ENCODE data around the gene PCBP3. TPM values are rescaled to one million over a fixed set of nuclear protein-coding genes. Genes with fewer than 3 reads are reported as not detected.

The PCBP3 gene
- polyA plus RNA-seq, 1 donor (not counting 4 experiments of a cell fraction or from before 2014, with no cell fraction given) = 0.25 TPM

DNA sequence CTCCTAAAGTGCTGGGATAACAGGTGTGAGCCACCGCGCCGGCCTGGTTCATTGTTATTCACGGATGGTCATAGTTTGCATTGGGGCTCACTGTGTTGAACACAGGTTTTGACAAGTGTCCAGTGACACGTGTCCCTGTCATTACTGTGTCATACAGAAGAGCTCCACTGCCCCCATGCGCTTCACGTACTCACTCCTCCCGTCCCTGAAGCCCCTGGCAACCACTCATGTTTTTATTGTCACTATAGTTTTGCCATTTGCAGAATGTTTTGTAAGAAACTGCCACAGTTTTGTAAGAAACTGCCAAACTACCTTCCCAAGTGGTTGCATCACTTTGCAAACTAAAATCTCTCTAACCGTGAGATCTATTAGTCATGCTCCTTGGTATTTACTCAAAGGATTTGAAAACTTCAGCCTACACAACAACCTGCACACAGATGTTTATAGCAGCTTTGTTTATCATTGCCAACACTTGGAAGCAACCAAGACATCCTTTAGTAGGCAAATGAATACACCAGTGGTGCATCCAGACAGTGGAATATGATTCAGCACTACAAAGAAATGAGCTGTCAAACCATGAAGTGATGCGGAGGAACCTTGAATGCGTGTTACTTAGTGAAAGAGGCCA, 174.9 kb downstream of the PCBP3 start:
- DNase-seq (ENCODE audit: low read depth, low spot score) (no peak), FAIRE-seq (peak; percentile 58)
- H3K4me1 ChIP-seq (ENCODE audit: control insufficient read depth, extremely low read depth, insufficient read depth, low read length) = peaks cover 21% of the 10 kb centered on the region
- H3K4me3 ChIP-seq (ENCODE audit: control insufficient read depth in 2 of 3, extremely low read depth in 1 of 3, insufficient read depth in 2 of 3, low read depth in 1 of 3, low read length in 3 of 3) = no peak overlapping the region
- no peaks in the 10 kb centered on the region for H3K79me2 ChIP-seq (ENCODE audit: control insufficient read depth, insufficient read depth, low read length)
- peaks cover 9% of the 10 kb centered on the region for H3K27me3 ChIP-seq (ENCODE audit: control insufficient read depth, extremely low read depth, insufficient read depth, low read length)
- H3K9ac ChIP-seq (ENCODE audit: control insufficient read depth, extremely low read depth, insufficient read depth, low read length) = no peak overlapping the region
- no peak overlapping the region for H3K27ac ChIP-seq (ENCODE audit: control insufficient read depth, insufficient read depth, low read length)
- TF ChIP-seq, protein P1, sequence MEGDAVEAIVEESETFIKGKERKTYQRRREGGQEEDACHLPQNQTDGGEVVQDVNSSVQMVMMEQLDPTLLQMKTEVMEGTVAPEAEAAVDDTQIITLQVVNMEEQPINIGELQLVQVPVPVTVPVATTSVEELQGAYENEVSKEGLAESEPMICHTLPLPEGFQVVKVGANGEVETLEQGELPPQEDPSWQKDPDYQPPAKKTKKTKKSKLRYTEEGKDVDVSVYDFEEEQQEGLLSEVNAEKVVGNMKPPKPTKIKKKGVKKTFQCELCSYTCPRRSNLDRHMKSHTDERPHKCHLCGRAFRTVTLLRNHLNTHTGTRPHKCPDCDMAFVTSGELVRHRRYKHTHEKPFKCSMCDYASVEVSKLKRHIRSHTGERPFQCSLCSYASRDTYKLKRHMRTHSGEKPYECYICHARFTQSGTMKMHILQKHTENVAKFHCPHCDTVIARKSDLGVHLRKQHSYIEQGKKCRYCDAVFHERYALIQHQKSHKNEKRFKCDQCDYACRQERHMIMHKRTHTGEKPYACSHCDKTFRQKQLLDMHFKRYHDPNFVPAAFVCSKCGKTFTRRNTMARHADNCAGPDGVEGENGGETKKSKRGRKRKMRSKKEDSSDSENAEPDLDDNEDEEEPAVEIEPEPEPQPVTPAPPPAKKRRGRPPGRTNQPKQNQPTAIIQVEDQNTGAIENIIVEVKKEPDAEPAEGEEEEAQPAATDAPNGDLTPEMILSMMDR (optimal IDR thresholded peaks at IDR 0.05 in 1 of 3, IDR thresholded peaks at IDR 0.05 in 1 of 3, conservative IDR thresholded peaks at IDR 0.05 in 1 of 3; ENCODE audit: extremely low read depth in 1 of 3, insufficient read depth in 2 of 3, low read length in 3 of 3) = no peak
- no peak for TF ChIP-seq EZH2 (IDR thresholded peaks at IDR 0.05; ENCODE audit: low read length)
- no peaks in the 10 kb centered on the region for H4K20me1 ChIP-seq (ENCODE audit: control insufficient read depth, extremely low read depth, insufficient read depth, low read length)
- H3K9me1 ChIP-seq (ENCODE audit: control insufficient read depth, extremely low read depth, insufficient read depth, low read length) = no peaks in the 10 kb centered on the region
- peaks cover 4% of the 10 kb centered on the region for H3K9me3 ChIP-seq (ENCODE audit: control insufficient read depth, low read depth, low read length)
- dilution Hi-C loops (cut with MboI; ENCODE audit: extremely low pct_ligation_motif_present, low sequenced_read_pairs) = no loop called here
- peak overlapping the region; percentile 14 for H3K4me2 ChIP-seq (ENCODE audit: control insufficient read depth, extremely low read depth, insufficient read depth, low read depth, low read length)
- H2AFZ ChIP-seq (ENCODE audit: control insufficient read depth, low read length) = no peak overlapping the region
- no peaks in the 10 kb centered on the region for H3K36me3 ChIP-seq (ENCODE audit: control insufficient read depth in 2 of 2, extremely low read depth in 1 of 2, insufficient read depth in 2 of 2, low read length in 2 of 2)

DNA sequence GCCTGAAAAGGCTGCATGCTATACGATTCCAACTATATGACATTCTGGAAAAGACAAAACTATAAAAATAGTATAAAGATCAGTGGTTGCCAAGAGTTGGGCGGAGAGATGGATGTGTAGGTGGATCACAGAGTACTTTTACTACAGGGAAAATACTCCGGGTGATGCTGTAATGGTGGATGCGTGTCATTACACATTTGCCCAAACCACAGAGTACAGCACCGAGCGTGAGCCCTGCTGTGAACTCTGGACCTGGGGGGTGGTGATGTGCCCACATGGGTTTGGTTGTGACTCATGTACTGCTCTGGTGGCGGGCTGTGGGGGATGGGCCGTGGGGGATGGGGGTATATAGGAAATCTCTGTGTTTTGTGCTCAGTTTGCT, 175.4 kb downstream of the PCBP3 start:
- Histone ChIP-seq H3K79me2 (ENCODE audit: control insufficient read depth, insufficient read depth, low read length) (no peaks in the 10 kb centered on the region), H3K9me1 (ENCODE audit: control insufficient read depth, extremely low read depth, insufficient read depth, low read length) (no peaks in the 10 kb centered on the region), H3K27me3 (ENCODE audit: control insufficient read depth, extremely low read depth, insufficient read depth, low read length) (peaks cover 9% of the 10 kb centered on the region), H3K9ac (ENCODE audit: control insufficient read depth, extremely low read depth, insufficient read depth, low read length) (no peak overlapping the region), H3K36me3 (ENCODE audit: control insufficient read depth in 2 of 2, extremely low read depth in 1 of 2, insufficient read depth in 2 of 2, low read length in 2 of 2) (no peaks in the 10 kb centered on the region), H4K20me1 (ENCODE audit: control insufficient read depth, extremely low read depth, insufficient read depth, low read length) (no peaks in the 10 kb centered on the region), H3K27ac (ENCODE audit: control insufficient read depth, insufficient read depth, low read length) (no peak overlapping the region), H3K9me3 (ENCODE audit: control insufficient read depth, low read depth, low read length) (peaks cover 4% of the 10 kb centered on the region), H2AFZ (ENCODE audit: control insufficient read depth, low read length) (no peak overlapping the region), H3K4me2 (ENCODE audit: control insufficient read depth, extremely low read depth, insufficient read depth, low read depth, low read length) (no peak overlapping the region), H3K4me3 (ENCODE audit: control insufficient read depth in 2 of 3, extremely low read depth in 1 of 3, insufficient read depth in 2 of 3, low read depth in 1 of 3, low read length in 3 of 3) (no peak overlapping the region), H3K4me1 (ENCODE audit: control insufficient read depth, extremely low read depth, insufficient read depth, low read length) (peaks cover 21% of the 10 kb centered on the region)
- no peak for TF ChIP-seq EZH2 (IDR thresholded peaks at IDR 0.05; ENCODE audit: low read length)
- TF ChIP-seq, protein P1 (optimal IDR thresholded peaks at IDR 0.05 in 1 of 3, IDR thresholded peaks at IDR 0.05 in 1 of 3, conservative IDR thresholded peaks at IDR 0.05 in 1 of 3; ENCODE audit: extremely low read depth in 1 of 3, insufficient read depth in 2 of 3, low read length in 3 of 3) = no peak
- FAIRE-seq (no peak), DNase-seq (ENCODE audit: low read depth, low spot score) (no peak)
- dilution Hi-C loops (cut with MboI; ENCODE audit: extremely low pct_ligation_motif_present, low sequenced_read_pairs) = no loop called here
